GM20431 (cell line): Measurements from ENCODE around the gene PAX5.

ENCODE experiments used
- in situ Hi-C: fragments of 300-500 bp; cut with MseI, MboI; formaldehyde crosslinking; loops from one replicate; pipeline ENCODE4 v1.15.0; 2020; ENCODE audit warnings: low sequenced_read_pairs; ENCODE audit not compliant: unreplicated experiment

The PAX5 gene

GRCh38 chr9:36867672-36868471 is 166.2 kb downstream of the PAX5 start:
- in situ Hi-C loops: no loop called here

GRCh38 chr9:36867241-36867640 is 166.8 kb downstream of the PAX5 start:
- in situ Hi-C loops: no loop called here

- in situ Hi-C loops: no loop called here
Measured at GRCh38 chr9:36866840-36867239, 167.2 kb downstream of the PAX5 start.

GRCh38 chr9:36865731-36866635 is 168.1 kb downstream of the PAX5 start:
- in situ Hi-C loops: no loop called here

- in situ Hi-C loops: no loop called here
Measured at GRCh38 chr9:36864491-36865410, 169.3 kb downstream of the PAX5 start.

GRCh38 chr9:36862206-36863145 is 171.6 kb downstream of the PAX5 start:
- in situ Hi-C loops: no loop called here

GRCh38 chr9:36861528-36862205 is 172.4 kb downstream of the PAX5 start:
- in situ Hi-C loops: no loop called here

GRCh38 chr9:36858805-36859375 is 175.2 kb downstream of the PAX5 start:
- in situ Hi-C loops: no loop called here

GRCh38 chr9:36855448-36856315 is 178.4 kb downstream of the PAX5 start:
- in situ Hi-C loops: no loop called here

GRCh38 chr9:36854751-36855150 is 179.3 kb downstream of the PAX5 start:
- in situ Hi-C loops: no loop called here

- in situ Hi-C loops: no loop called here
Measured at GRCh38 chr9:36854034-36854433, 180.0 kb downstream of the PAX5 start.

GRCh38 chr9:36853233-36853632 is 180.8 kb downstream of the PAX5 start:
- in situ Hi-C loops: no loop called here

- in situ Hi-C loops: no loop called here
Measured at GRCh38 chr9:36849943-36850342, 184.1 kb downstream of the PAX5 start.

- in situ Hi-C loops: no loop called here
Measured at GRCh38 chr9:36848946-36849345, 185.1 kb downstream of the PAX5 start.

- in situ Hi-C loops: no loop called here
Measured at GRCh38 chr9:36847781-36848673, 186.0 kb downstream of the PAX5 start.

GRCh38 chr9:36846621-36847020 is 187.4 kb downstream of the PAX5 start:
- in situ Hi-C loops: no loop called here
